BE2C (cell line): ENCODE data around the gene WDR20. TPM values are rescaled to one million over a fixed set of nuclear protein-coding genes. Genes with fewer than 3 reads are reported as not detected.

Source experiments
- DNase-seq: peaks from one replicate; pipeline ENCODE4 v3.0.0-alpha.2; 2020
- H3K27me3 ChIP-seq: fragments of 250-450 bp; sonication (Bioruptor Pico); 2 replicates; pipeline ENCODE4 v1.5.1; 2020; ENCODE audit warnings: mild to moderate bottlenecking
- H3K36me3 ChIP-seq: fragments of 250-450 bp; sonication (Bioruptor Pico); 2 replicates; pipeline ENCODE4 v1.5.1; 2020; ENCODE audit warnings: mild to moderate bottlenecking
- H3K4me1 ChIP-seq: fragments of 250-450 bp; sonication (Bioruptor Pico); 2 replicates; pipeline ENCODE4 v1.5.1; 2020
- H3K4me3 ChIP-seq: 2 replicates; pipeline ENCODE4 v1.5.1; 2011; ENCODE audit warnings: low read depth, low read length
- H3K9me3 ChIP-seq: fragments of 250-450 bp; sonication (Bioruptor Pico); 2 replicates; pipeline ENCODE4 v1.5.1; 2020
- polyA plus RNA-seq: library from polyadenylated mRNA; unstranded; fragments of >200 nt; gene quantifications from one replicate; pipeline ENCODE4 v1.2.1, GENCODE V29; 2012; ENCODE audit warnings: low read depth, missing spikeins; ENCODE audit not compliant: insufficient read length, insufficient read depth
- TF ChIP-seq, protein P1 (sequence below): IDR thresholded peaks from 2 replicates; pipeline ENCODE4 v1.5.1; 2012; ENCODE audit warnings: mild to moderate bottlenecking, low read depth, low read length

WDR20 gene, protein sequence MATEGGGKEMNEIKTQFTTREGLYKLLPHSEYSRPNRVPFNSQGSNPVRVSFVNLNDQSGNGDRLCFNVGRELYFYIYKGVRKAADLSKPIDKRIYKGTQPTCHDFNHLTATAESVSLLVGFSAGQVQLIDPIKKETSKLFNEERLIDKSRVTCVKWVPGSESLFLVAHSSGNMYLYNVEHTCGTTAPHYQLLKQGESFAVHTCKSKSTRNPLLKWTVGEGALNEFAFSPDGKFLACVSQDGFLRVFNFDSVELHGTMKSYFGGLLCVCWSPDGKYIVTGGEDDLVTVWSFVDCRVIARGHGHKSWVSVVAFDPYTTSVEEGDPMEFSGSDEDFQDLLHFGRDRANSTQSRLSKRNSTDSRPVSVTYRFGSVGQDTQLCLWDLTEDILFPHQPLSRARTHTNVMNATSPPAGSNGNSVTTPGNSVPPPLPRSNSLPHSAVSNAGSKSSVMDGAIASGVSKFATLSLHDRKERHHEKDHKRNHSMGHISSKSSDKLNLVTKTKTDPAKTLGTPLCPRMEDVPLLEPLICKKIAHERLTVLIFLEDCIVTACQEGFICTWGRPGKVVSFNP
- 37.3 TPM for polyA plus RNA-seq

DNA sequence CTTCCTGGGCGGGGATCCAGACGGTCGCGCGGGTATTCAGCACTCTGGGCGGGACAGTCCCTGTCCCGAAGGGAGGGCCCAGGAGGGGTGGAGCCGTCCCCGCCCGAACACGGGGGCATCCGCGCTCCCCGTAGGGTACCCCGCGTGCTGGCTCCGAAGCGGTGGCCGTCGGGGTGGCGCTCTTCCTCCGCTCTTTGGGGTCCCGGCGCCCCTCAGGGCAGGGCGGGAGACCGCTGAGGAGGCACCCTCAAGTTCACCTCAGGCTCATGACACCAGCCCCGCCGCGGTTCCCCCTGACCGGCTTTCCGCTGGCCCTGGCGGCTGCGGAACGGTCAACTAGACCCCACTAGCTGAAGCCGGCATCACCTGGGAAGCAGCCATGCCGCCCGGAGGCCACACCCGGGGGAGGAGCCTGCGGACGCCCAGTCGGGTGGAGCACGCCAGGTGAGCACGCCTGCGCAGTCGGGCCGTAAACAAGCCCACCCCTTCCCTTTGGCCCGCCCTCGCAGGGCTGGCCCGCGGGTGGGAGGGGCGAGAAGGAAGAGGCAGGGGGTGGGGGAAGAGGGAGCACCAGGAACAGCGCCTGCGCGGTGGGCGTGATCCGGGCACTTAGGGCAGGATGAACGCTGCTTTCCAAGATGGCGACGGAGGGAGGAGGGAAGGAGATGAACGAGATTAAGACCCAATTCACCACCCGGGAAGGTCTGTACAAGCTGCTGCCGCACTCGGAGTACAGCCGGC is at the start of gene WDR20:
Gene WDR20 (plus strand): TSS at position 612 of the 741 bp plus-strand sequence. CDS start 27 bp downstream, at position 639.
- Histone ChIP-seq H3K27me3 (no peaks in the 10 kb centered on the region), H3K4me3 (peak within 1 kb of the TSS; percentile 87), H3K9me3 (no peaks in the 10 kb centered on the region), H3K4me1 (no peaks in the 10 kb centered on the region), H3K36me3 (no peaks in the 10 kb centered on the region; the same call in 1 of the 2 replicates)
- TF ChIP-seq, protein P1, sequence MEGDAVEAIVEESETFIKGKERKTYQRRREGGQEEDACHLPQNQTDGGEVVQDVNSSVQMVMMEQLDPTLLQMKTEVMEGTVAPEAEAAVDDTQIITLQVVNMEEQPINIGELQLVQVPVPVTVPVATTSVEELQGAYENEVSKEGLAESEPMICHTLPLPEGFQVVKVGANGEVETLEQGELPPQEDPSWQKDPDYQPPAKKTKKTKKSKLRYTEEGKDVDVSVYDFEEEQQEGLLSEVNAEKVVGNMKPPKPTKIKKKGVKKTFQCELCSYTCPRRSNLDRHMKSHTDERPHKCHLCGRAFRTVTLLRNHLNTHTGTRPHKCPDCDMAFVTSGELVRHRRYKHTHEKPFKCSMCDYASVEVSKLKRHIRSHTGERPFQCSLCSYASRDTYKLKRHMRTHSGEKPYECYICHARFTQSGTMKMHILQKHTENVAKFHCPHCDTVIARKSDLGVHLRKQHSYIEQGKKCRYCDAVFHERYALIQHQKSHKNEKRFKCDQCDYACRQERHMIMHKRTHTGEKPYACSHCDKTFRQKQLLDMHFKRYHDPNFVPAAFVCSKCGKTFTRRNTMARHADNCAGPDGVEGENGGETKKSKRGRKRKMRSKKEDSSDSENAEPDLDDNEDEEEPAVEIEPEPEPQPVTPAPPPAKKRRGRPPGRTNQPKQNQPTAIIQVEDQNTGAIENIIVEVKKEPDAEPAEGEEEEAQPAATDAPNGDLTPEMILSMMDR = no peak
- DNase-seq = peak; percentile 99

DNA sequence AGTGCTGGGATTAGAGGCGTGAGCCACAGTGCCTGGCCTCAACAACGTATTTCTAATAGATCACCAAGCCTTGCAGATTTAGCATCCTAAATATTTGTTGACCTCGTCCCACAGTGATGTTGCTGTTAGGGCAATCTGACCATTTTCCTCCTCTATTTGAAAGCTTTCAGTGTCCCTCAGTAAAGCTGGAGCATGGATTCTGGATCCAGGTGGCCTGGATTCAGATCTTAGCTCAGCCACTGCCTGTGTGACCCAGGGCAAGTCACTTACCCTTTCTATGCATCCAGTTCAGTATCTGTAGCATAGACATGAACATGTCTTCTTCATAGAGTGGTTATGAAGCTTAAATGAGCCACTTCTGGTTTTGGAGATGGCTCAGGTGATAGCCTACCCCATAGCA is 49.0 kb upstream of the WDR20 start:
- H3K4me3 ChIP-seq = no peak overlapping the region
- no peaks in the 10 kb centered on the region for H3K9me3 ChIP-seq
- H3K27me3 ChIP-seq = no peaks in the 10 kb centered on the region
- H3K4me1 ChIP-seq = no peaks in the 10 kb centered on the region
- peaks cover 6% of the 10 kb centered on the region for H3K36me3 ChIP-seq
- no peak for DNase-seq
- TF ChIP-seq, protein P1 = no peak

DNA sequence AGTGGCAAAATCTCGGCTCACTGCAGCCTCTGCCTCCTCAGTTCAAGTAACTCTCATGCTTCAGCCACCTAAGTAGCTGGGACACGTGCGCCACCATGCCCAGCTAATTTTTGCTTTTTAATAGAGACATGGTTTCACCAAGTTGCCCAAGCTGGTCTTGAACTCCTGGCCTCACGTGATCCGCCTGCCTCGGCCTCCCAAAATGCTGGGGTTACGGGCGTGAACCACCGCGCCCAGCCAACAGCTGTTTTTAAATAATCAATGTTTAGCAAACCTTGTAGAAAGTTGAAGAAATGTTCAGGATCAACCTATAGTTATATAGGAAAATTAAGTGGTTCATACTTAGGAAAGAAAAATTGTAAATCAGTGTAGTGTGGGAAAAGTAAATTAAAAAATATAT is 46.9 kb upstream of the WDR20 start:
- H3K36me3 ChIP-seq = no peaks in the 10 kb centered on the region
- TF ChIP-seq, protein P1 = no peak
- no peaks in the 10 kb centered on the region for H3K27me3 ChIP-seq
- H3K9me3 ChIP-seq = no peaks in the 10 kb centered on the region
- peaks cover 7% of the 10 kb centered on the region for H3K4me1 ChIP-seq
- DNase-seq = no peak
- H3K4me3 ChIP-seq = no peak overlapping the region

DNA sequence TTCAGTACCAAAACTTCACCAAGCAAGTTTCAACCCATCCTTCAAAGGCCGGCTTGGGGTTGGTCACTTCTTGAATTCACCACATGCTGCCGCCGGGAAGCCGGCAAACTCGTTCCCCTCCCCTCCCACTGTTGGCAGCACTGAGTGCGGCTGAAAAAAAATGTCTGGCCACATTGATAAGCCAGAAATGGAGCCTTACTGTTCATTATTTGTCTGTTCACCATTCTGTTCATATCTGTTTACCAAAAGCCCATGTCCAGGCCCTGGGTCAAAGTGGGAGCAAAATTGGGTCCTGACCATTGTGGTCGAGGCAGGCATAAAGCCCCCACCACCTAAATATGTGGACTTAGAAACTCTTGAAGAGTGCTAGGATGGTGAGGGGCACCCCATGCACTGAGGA is 45.6 kb upstream of the WDR20 start:
- Histone ChIP-seq H3K9me3 (no peaks in the 10 kb centered on the region), H3K4me3 (no peak overlapping the region), H3K36me3 (no peaks in the 10 kb centered on the region), H3K27me3 (no peaks in the 10 kb centered on the region), H3K4me1 (peaks cover 7% of the 10 kb centered on the region)
- DNase-seq = no peak
- TF ChIP-seq, protein P1 = no peak

DNA sequence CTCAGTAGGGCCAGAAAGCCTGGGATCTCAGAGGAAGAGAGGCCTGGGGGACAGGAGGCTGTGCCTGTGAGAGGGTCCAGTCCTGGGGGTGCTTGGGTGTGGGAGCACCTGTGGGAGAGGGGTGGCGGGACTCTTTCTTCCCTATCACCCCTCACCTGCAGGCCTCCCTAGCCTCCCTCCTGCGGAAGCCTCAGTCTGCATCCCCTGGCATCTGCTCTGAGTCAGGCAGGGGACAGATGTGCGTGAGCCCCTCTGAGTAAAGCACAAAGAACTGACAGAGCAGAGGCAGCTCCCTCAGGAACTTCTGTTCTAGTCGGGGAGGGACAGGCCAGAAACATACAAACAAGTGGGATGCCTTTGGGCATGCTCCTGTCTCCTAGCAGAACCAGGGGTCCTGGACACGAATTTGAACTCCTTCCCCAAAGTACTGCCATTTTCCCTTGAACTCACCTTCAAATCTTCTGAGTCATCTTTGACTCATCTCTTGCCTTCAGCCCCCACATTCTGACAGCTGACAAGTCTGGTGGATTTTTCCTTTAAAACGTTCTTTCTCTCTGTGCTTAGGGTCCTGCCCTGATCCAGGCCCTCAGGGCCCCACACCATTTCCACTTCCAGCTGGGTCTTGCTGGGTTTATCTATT is 44.3 kb upstream of the WDR20 start:
- H3K27me3 ChIP-seq = no peaks in the 10 kb centered on the region
- no peak for DNase-seq
- H3K9me3 ChIP-seq = no peaks in the 10 kb centered on the region
- TF ChIP-seq, protein P1 = no peak
- no peaks in the 10 kb centered on the region for H3K36me3 ChIP-seq
- H3K4me3 ChIP-seq = no peak overlapping the region
- H3K4me1 ChIP-seq = peaks cover 7% of the 10 kb centered on the region
